ENCODE measurements around the gene PODXL. TPM values are rescaled to one million over a fixed set of nuclear protein-coding genes. Genes with fewer than 3 reads are reported as not detected.

The PODXL gene
- total RNA-seq, 1 donor from 2014 or later: 37.7 TPM

GRCh38 chr7:131553931-131554330 is 2.5 kb downstream of the PODXL start:
- Histone ChIP-seq H3K27me3 (peaks cover 30% of the 10 kb centered on the region), H4K20me1 (ENCODE audit: low read depth) (peaks cover 19% of the 10 kb centered on the region), H3K9me3 (ENCODE audit: low read depth) (no peaks in the 10 kb centered on the region), H3K27ac (no peak overlapping the region), H3K36me3 (no peaks in the 10 kb centered on the region), H3F3A (ENCODE audit: low read depth) (peaks cover 20% of the 10 kb centered on the region), H2AFZ (replicated peaks) (no peak overlapping the region), H3K9ac (no peak overlapping the region), H3K4me3 (peak overlapping the region; percentile 78), H3K4me2 (peak overlapping the region; percentile 98), H3K79me2 (ENCODE audit: low read depth) (peaks cover 74% of the 10 kb centered on the region), H3K4me1 (peaks cover 29% of the 10 kb centered on the region)
- TF ChIP-seq EZH2 (IDR thresholded peaks at IDR 0.05) (no peak), EZH2phosphoT487 (IDR thresholded peaks at IDR 0.05) (no peak), CTCF (IDR thresholded peaks at IDR 0.05) (no peak)
- DNase-seq (ENCODE audit: low spot score): no peak
- Mint-ChIP-seq H3K27me3 (ENCODE audit: insufficient read depth, low read depth) (peaks cover 13% of the 10 kb centered on the region), H3K36me3 (peaks cover 4% of the 10 kb centered on the region), H3K9me3 (no peaks in the 10 kb centered on the region), H3K4me1 (peaks cover 50% of the 10 kb centered on the region), H3K27ac (no peak overlapping the region), H3K4me3 (no peak overlapping the region)

GRCh38 chr7:131552053-131552452 is 4.4 kb downstream of the PODXL start:
- Histone ChIP-seq H3K36me3 (no peaks in the 10 kb centered on the region), H3K27ac (no peak overlapping the region), H3K27me3 (peaks cover 16% of the 10 kb centered on the region), H3K79me2 (ENCODE audit: low read depth) (peaks cover 93% of the 10 kb centered on the region), H3K4me1 (peaks cover 16% of the 10 kb centered on the region), H3K4me3 (no peak overlapping the region), H3K4me2 (no peak overlapping the region), H4K20me1 (ENCODE audit: low read depth) (peaks cover 19% of the 10 kb centered on the region), H3K9ac (no peak overlapping the region), H3K9me3 (ENCODE audit: low read depth) (no peaks in the 10 kb centered on the region), H3F3A (ENCODE audit: low read depth) (peaks cover 1% of the 10 kb centered on the region), H2AFZ (replicated peaks) (no peak overlapping the region)
- H3K9me3 Mint-ChIP-seq: no peaks in the 10 kb centered on the region
- H3K27ac Mint-ChIP-seq: no peak overlapping the region
- no peak for DNase-seq (ENCODE audit: low spot score)
- peaks cover 37% of the 10 kb centered on the region for H3K4me1 Mint-ChIP-seq
- peaks cover 10% of the 10 kb centered on the region for H3K36me3 Mint-ChIP-seq
- no peak overlapping the region for H3K4me3 Mint-ChIP-seq
- H3K27me3 Mint-ChIP-seq (ENCODE audit: insufficient read depth, low read depth): peaks cover 13% of the 10 kb centered on the region
- TF ChIP-seq EZH2 (IDR thresholded peaks at IDR 0.05): no peak
- TF ChIP-seq CTCF (IDR thresholded peaks at IDR 0.05): no peak
- TF ChIP-seq EZH2phosphoT487 (IDR thresholded peaks at IDR 0.05): no peak

GRCh38 chr7:131550846-131551245 is 5.6 kb downstream of the PODXL start:
- Histone ChIP-seq H3K79me2 (ENCODE audit: low read depth) (peaks cover 100% of the 10 kb centered on the region), H2AFZ (replicated peaks) (no peak overlapping the region), H4K20me1 (ENCODE audit: low read depth) (peaks cover 19% of the 10 kb centered on the region), H3K4me3 (no peak overlapping the region), H3F3A (ENCODE audit: low read depth) (peaks cover 6% of the 10 kb centered on the region), H3K4me1 (peaks cover 18% of the 10 kb centered on the region), H3K27ac (no peak overlapping the region), H3K4me2 (no peak overlapping the region), H3K27me3 (peaks cover 11% of the 10 kb centered on the region), H3K36me3 (no peaks in the 10 kb centered on the region), H3K9ac (no peak overlapping the region), H3K9me3 (ENCODE audit: low read depth) (no peaks in the 10 kb centered on the region)
- Mint-ChIP-seq H3K4me1 (peaks cover 39% of the 10 kb centered on the region), H3K27me3 (ENCODE audit: insufficient read depth, low read depth) (peaks cover 16% of the 10 kb centered on the region), H3K4me3 (no peak overlapping the region), H3K9me3 (no peaks in the 10 kb centered on the region), H3K36me3 (peaks cover 10% of the 10 kb centered on the region), H3K27ac (no peak overlapping the region)
- DNase-seq (ENCODE audit: low spot score): no peak
- TF ChIP-seq CTCF (IDR thresholded peaks at IDR 0.05) (no peak), EZH2phosphoT487 (IDR thresholded peaks at IDR 0.05) (no peak), EZH2 (IDR thresholded peaks at IDR 0.05) (no peak)

All from neural progenitor cell (in vitro differentiated cells).